ENCODE results near the gene AK5.

- TF ChIP-seq ELK1 (IDR thresholded peaks at IDR 0.05; ENCODE audit: low read depth, low read length) (no peak), HOXA7 (CRISPR knock-in tag; IDR thresholded peaks at IDR 0.05) (no peak)
Observed at GRCh38 chr1:77392486-77392885, 110.7 kb downstream of the AK5 start.

Data from A549 (cell line).